Measurements from ENCODE around the gene P2RY13.
A peak's percentile ranks its signal among the peaks of the same experiment; 100 is the strongest.

The P2RY13 gene

GRCh38 chr3:151319628-151320027 lies 9.7 kb downstream of the P2RY13 start:
- DNase-seq = no peak

DNA sequence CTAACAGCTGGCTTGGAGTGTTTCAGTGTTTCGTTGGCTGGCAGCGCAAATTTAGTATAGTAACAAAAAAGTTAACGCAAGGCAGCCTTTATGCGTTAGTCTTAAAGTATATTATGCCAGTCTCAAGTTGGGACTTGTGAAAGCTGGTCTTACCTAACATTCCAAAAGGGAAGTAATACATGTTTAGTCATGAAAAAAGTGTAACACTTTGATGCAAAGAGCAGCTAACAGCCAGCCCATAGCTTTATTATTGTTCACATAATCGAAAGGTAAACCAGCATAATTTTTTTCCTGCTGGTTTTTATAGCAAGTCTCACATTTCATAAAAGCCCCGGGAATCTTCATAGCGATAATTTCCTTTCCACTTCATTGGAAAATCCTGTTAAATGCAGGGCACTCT lies 10.4 kb downstream of the P2RY13 start:
- no peak for DNase-seq

DNA sequence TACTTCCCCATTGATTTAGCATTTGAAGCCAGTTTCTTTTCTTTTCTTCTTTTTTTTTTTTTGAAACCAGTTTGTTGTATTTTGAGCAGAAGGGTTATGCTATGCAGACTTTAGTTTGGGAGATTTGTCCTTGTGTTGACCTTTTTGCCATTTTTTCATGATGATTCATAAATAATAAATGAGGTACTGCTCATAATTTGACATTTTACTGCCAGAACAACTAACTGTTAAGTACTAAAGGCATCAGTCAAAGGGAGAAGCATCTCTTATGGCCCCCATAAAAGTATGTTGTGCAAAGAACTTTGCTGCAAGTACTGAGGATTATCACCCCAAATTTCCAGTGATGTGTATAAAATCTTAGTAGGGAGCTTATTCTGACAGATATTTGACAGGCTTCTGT lies 11.0 kb downstream of the P2RY13 start:
- DNase-seq = no peak

DNA sequence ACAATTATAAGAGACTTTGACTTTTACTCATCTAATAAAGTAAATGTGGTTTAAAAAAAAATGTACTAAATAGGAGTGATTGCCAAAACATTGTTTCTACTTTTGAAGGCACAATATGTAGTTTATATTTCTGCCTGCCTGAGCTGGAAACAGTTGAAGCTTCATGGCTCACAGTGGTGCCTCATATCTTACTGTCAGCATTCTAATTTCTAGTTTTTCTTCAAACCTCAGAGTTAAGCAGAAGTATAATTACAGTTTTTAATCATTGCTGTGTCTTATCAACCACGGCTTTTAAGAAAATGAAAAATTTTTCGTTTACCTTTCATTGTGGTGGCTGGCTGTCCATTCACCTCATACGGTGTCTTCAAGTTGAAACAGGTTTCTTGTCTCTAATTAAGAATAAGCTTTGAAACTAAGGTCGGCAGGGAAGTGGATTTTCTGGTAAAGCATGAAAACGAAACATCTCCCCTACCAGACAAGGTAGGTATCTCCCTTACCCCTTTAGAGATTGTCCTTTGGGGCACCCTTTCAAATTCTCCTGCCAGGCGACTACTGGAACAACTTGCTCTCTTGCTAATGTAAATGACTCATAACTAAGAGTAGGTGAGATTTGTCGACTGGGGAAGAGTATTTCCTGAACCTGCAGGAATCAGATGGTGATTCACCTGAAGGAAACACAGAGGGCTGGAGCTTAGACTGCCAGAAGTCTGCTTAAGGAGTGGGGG lies 12.9 kb downstream of the P2RY13 start, which contains the start of gene GPR87:
TSS of gene GPR87 (minus strand) at position 554 of the 725 bp plus-strand sequence. CDS start 16,720 bp downstream, outside the sequence.
- DNase-seq = no peak

GRCh38 chr3:151315846-151316245 lies 13.5 kb downstream of the P2RY13 start:
- no peak for DNase-seq

- DNase-seq = no peak
Observed at GRCh38 chr3:151315136-151315535, 14.2 kb downstream of the P2RY13 start.

- DNase-seq = no peak
Observed at GRCh38 chr3:151314593-151314992, 14.8 kb downstream of the P2RY13 start.

DNA sequence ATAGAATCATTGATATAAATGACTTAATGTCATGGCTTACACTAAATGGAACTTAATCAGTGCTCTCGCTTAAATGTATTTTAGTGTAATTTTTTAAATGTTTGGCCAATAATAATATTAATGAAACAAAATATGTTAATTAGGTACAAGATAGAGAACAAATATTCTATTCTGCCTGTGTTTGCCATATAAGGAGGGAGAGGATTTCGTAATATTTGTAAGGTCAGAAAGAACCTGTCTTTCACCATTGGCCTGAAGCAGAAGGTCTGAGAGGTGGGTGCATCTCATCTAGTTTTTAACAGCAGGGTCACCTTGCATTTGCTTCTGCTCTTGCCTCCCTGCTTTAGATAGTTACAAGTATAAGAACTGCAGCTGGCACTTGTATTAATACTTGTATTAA lies 15.2 kb downstream of the P2RY13 start:
- no peak for DNase-seq

DNA sequence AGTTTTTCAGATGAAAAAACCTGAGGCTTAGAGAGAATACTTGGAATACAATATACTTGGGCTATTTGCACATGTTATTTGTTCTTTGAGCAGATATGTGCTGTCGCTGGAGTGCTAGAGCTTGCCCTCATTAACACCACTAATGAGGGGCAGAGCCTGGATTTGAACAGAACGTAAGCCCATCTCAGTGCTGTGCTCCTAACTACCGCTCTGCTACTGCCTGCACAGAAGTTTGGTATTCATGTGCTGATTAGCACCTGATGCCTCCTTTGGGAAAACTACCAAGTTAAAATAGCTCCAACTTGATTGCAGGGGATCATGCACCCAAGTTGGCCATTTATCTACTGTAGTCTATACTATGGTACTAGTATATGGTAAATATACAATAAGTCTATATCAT lies 16.4 kb downstream of the P2RY13 start:
- DNase-seq = no peak

GRCh38 chr3:151309566-151309965 lies 19.8 kb downstream of the P2RY13 start:
- DNase-seq = no peak

GRCh38 chr3:151307583-151308488 lies 21.5 kb downstream of the P2RY13 start:
- DNase-seq = no peak

DNA sequence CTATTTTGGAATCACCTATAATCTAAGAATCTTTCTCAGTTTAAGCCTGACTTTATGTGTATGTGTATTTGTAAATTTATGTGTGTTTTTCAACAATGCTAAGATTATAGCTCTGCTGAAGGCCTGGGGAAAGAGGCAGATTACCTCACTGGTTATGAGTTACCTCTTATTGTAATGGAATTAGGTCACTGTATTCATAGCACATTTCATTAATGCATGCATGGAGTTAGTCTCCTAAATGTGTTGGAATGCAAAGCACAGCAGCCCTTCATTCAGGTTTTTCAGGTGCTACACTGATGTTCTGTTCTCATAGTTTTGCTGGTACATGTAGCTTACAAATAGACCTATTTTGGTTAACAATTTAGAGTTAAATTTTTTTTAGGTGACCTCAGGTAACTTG lies 22.2 kb downstream of the P2RY13 start:
- DNase-seq = no peak

DNA sequence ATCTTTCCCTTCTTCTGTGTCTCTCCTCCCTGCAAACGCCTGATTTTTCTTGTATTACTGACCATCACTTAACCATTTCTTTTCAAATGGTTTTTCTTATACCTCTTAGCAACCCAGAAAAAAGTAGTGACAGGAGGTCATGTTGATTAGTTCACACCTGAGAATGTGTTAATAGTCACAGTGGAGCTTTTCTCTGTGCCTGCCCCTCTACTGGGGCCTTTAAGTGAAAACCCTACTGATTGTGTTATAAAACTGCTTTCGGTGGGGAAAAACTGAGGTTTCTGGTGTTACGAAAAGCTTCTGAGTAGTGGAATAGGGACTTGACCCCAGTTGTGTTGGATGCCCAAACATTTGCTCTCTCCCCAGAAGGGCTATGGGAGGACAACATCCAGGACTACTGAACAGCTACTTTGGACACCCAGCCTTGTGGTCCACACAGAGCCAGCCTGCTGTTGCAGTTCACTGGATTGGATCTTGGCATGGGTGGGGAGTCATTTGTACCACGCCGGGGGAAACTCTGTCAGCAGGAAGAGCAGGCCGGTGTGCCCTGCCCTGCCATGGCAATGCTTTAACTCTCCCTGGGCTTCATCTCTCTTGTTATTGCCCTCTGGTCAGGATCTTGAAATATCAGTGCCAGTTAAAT lies 23.1 kb downstream of the P2RY13 start:
- DNase-seq = no peak

DNA sequence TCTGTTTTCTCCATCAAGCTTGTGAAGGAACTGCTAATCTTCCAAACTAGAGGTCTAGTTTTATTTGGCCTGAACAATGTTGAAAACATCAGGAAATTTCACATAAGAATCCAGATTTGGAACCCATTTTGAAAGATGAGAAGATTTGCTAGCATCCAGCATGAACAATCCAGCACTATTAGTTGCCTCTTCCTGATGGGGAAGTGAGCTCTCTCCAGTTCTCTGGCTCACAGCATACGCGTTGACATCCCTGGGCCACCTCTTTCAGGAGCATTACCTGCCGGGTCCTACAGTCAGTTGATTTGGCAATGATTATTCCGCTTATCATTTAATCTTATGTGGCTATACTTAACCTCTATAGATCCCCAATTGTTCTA lies 23.6 kb downstream of the P2RY13 start:
- no peak for DNase-seq

- DNase-seq = no peak
Observed at GRCh38 chr3:151305060-151305774, 24.1 kb downstream of the P2RY13 start.

- DNase-seq = no peak
Observed at GRCh38 chr3:151303751-151304150, 25.6 kb downstream of the P2RY13 start.

- DNase-seq = no peak
Observed at GRCh38 chr3:151301787-151302186, 27.6 kb downstream of the P2RY13 start.

DNA sequence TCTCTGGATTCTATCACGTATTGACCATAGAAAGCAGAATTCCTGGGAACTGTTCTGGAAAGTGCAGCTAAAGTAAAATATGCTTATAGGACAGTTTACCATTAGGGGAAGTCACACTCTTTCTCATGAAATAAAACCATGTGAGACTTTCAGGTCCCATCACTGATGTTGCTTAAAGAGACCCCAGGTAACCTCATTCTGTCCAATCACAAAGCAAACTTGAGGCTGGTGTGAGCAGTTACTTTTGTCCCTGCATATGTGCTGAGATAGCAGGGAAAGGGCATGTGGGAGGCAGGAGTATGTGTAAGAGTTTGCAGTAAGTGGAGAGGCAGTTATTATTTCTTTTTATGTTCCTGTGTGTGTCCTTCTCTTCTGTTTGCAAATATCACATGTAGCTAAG lies 28.8 kb downstream of the P2RY13 start:
- no peak for DNase-seq

DNA sequence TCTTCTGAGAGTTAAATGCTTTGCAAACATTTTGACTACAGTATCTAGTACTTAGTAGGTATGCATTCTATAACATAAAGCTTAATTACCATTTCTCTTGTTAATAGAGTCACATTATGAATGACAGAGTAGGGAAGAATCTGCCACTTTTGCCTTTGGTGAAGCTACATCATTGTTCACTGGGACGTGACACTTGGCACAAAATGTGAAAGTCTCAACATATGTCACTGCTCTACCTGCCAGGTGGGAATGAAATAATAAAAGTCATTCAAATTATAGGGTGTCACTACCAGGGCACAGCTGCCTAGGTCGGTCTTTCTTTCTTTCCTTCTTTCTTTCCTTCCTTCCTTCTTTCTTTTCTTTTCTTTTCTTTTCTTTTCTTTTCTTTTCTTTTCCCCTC lies 30.3 kb downstream of the P2RY13 start:
- no peak for DNase-seq

DNA sequence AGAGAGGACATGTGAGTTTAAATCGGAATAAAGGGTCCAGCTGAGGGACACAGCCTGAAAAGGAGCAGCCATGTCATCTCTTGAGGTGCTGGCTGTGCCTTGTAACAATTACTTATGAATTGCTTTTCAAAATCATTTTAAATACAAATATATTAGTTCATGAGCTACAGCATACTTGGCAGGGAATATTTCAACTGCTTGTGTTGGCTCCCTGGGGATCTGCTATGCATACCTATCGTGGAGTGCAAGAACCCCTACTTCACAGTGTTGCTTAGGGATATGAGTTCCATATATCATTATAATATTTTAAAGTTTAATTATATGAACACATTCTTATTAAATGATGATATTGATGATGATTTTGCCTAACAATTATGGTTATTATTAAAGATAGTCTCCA lies 31.9 kb downstream of the P2RY13 start:
- no peak for DNase-seq

DNA sequence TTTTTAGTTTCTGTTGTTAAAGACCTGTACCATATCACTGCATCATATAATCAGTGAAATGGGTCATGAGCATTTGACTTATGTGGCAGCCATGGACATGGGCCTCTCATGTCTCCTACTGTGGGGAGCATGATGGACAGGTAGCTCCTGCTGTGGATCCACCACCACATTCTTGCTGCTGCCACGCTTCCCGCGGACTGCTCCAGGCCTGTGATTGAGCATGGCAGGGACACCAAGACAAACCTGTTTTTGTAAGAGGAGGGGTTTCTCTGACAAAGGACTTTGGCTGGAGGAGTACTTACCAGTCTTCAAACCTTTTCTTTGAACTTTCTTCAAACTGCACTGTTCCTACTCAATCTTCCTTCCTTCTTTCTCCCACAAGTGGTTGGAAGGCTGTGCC lies 33.1 kb downstream of the P2RY13 start:
- DNase-seq = no peak

DNA sequence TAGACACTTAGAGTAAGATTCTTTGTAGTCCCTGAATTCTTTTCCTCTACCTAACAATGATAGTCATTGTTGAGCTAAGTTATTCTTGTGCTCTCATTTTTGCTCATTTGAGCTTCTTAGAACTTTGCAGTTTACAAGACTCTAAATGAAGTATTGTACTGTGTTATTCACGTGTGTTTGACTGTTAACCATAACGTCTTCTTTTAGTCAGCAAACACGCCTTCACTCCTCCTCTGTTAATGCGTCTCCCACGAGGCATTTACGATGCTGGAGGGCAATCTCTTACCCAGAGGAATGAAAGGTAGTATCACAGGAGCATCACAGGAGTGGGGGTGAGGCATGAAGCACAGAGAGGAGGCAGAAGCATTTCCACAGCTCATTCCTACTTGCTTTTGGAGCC lies 36.2 kb downstream of the P2RY13 start:
- no peak for DNase-seq

- DNase-seq = peak; percentile 5
Observed at GRCh38 chr3:151290673-151291072, 38.7 kb downstream of the P2RY13 start.

Data from NCI-H1092 treated with DMSO at 0.1 percent for 48 hours (cell line).